ENCODE measurements around the gene IRX5. TPM values are rescaled to one million over a fixed set of nuclear protein-coding genes. Genes with fewer than 3 reads are reported as not detected.

Gene IRX5
- total RNA-seq, 2 donors from 2014 or later, result not detected

- intact Hi-C loops (cut with DNase I, micrococcal nuclease), result no loop called here
- DNase-seq (no peak), ATAC-seq (no peak)
These were observed 9.0 kb downstream of the IRX5 start for GRCh38 chr16:54939510-54940278.

GRCh38 chr16:54940279-54940604 is 9.6 kb downstream of the IRX5 start:
- intact Hi-C loops (cut with DNase I, micrococcal nuclease), result no loop called here
- no peak for DNase-seq
- no peak for ATAC-seq

GRCh38 chr16:54942353-54942943 is 11.8 kb downstream of the IRX5 start:
- DNase-seq (no peak), ATAC-seq (no peak)
- intact Hi-C loops (cut with DNase I, micrococcal nuclease), result no loop called here

GRCh38 chr16:54944002-54944401 is 13.3 kb downstream of the IRX5 start:
- ATAC-seq (no peak), DNase-seq (no peak)
- intact Hi-C loops (cut with DNase I, micrococcal nuclease), result no loop called here

GRCh38 chr16:54945063-54945462 is 14.4 kb downstream of the IRX5 start:
- intact Hi-C loops (cut with DNase I, micrococcal nuclease), result no loop called here
- no peak for ATAC-seq
- DNase-seq, result no peak

GRCh38 chr16:54946909-54947308 is 16.2 kb downstream of the IRX5 start:
- DNase-seq (no peak), ATAC-seq (no peak)
- intact Hi-C loops (cut with DNase I, micrococcal nuclease), result no loop called here

- ATAC-seq (no peak), DNase-seq (no peak)
- intact Hi-C loops (cut with DNase I, micrococcal nuclease), result no loop called here
These were observed 17.0 kb downstream of the IRX5 start for GRCh38 chr16:54947616-54948015.

GRCh38 chr16:54952195-54952594 is 21.5 kb downstream of the IRX5 start:
- DNase-seq (no peak), ATAC-seq (no peak)
- intact Hi-C loops (cut with DNase I, micrococcal nuclease), result no loop called here

GRCh38 chr16:54953461-54953860 is 22.8 kb downstream of the IRX5 start:
- ATAC-seq, result no peak
- intact Hi-C loops (cut with DNase I, micrococcal nuclease), result no loop called here
- DNase-seq, result no peak

- DNase-seq (no peak), ATAC-seq (no peak)
- intact Hi-C loops (cut with DNase I, micrococcal nuclease), result no loop called here
These were observed 23.6 kb downstream of the IRX5 start for GRCh38 chr16:54954220-54954619.

- DNase-seq (no peak), ATAC-seq (no peak)
- intact Hi-C loops (cut with DNase I, micrococcal nuclease), result no loop called here
These were observed 25.1 kb downstream of the IRX5 start for GRCh38 chr16:54955757-54956156.

- no peak for ATAC-seq
- peak in 1 of 2 donors; percentile 43 for DNase-seq
- intact Hi-C loops (cut with DNase I, micrococcal nuclease), result no loop called here
These were observed 26.9 kb downstream of the IRX5 start for GRCh38 chr16:54957403-54958166.

- intact Hi-C loops (cut with DNase I, micrococcal nuclease), result no loop called here
These were observed 31.4 kb downstream of the IRX5 start for GRCh38 chr16:54962045-54962444.

GRCh38 chr16:54964239-54964638 is 33.6 kb downstream of the IRX5 start:
- intact Hi-C loops (cut with DNase I, micrococcal nuclease), result no loop called here
- DNase-seq, result no peak
- no peak for ATAC-seq

More at GRCh38 chr16:54962045-54962444, 31.4 kb downstream of the IRX5 start:
- DNase-seq (no peak), ATAC-seq (no peak)

- no peak for ATAC-seq
- no peak for DNase-seq
- intact Hi-C loops (cut with DNase I, micrococcal nuclease), result no loop called here
These were observed 34.8 kb downstream of the IRX5 start for GRCh38 chr16:54965464-54965863.

- intact Hi-C loops (cut with DNase I, micrococcal nuclease), result no loop called here
- DNase-seq (no peak), ATAC-seq (no peak)
These were observed 37.3 kb downstream of the IRX5 start for GRCh38 chr16:54968011-54968410.

GRCh38 chr16:54968784-54969183 is 38.1 kb downstream of the IRX5 start:
- DNase-seq, result no peak
- intact Hi-C loops (cut with DNase I, micrococcal nuclease), result no loop called here
- no peak for ATAC-seq

GRCh38 chr16:54970016-54970415 is 39.4 kb downstream of the IRX5 start:
- no peak for DNase-seq
- intact Hi-C loops (cut with DNase I, micrococcal nuclease), result no loop called here

GRCh38 chr16:54974367-54974766 is 43.7 kb downstream of the IRX5 start:
- no peak for ATAC-seq
- no peak for DNase-seq
- intact Hi-C loops (cut with DNase I, micrococcal nuclease), result no loop called here

More at GRCh38 chr16:54970016-54970415, 39.4 kb downstream of the IRX5 start:
- no peak for ATAC-seq

- intact Hi-C loops (cut with DNase I, micrococcal nuclease), result no loop called here
- DNase-seq, result no peak
- no peak for ATAC-seq
These were observed 46.1 kb downstream of the IRX5 start for GRCh38 chr16:54976651-54977200.

Data from left colon (tissue), 2 donors.